Activated naive CD8-positive, alpha-beta T cell (primary cell): ENCODE measurements around the gene CDC42SE2.
A peak's percentile ranks its signal among the peaks of the same experiment; 100 is the strongest.

Experiments
- H3K27ac Mint-ChIP-seq: one replicate; pipeline ENCODE4 v1.8.0; 2021; ENCODE audit warnings: mixed read lengths
- H3K27me3 Mint-ChIP-seq: one replicate; pipeline ENCODE4 v1.8.0; 2021; ENCODE audit warnings: mixed read lengths
- H3K36me3 Mint-ChIP-seq: one replicate; pipeline ENCODE4 v1.8.0; 2021; ENCODE audit warnings: mixed read lengths
- H3K4me1 Mint-ChIP-seq: one replicate; pipeline ENCODE4 v1.8.0; 2021; ENCODE audit warnings: low read depth, mixed read lengths
- H3K4me3 Mint-ChIP-seq: one replicate; pipeline ENCODE4 v1.8.0; 2021; ENCODE audit warnings: mild to moderate bottlenecking, mixed read lengths
- H3K9me3 Mint-ChIP-seq: one replicate; pipeline ENCODE4 v1.8.0; 2021; ENCODE audit warnings: low read depth, mixed read lengths

CDC42SE2 gene

DNA sequence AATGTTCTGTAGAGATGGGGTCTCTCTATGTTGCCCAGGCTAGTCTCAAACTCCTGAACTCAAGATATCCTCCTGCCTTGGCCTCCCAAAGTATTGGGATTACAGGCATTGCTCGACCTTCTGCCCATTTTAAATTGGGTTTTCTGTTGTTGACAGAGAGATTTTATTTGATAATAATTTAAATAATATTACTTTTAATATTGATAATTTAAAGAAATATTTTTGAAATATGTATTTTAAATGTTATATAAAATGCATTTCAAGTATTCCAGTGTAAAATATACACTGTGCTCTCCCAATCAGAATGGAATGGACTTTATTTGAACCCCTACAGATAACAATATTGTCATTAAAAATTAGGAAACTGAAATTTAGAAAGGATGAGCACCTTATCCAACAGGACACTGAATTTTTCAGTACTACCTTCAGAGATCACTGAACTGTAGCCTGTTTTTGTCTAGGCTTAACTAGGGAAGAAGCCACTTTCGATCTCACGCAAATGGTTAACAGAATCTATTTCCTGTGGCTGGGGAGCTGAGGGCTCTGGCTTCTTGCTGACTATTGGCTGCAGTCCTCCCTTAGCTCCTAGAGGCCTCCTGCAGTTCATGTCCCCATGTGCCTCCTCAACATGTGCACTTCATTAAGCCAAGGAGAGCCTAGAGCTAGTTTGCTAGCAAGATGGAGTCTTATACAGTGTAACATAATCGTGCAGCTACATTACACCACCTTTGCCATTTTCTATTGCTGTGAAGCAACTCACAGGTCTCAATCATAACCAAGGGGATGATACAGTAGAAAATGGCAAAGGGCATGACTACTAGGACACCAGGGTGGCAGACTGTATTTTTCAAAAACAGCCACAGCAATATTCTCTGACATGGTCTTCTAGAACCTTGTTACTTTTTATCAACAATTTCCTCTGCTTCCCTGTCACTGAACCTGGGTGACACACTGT is 150.0 kb downstream of the CDC42SE2 start:
- Mint-ChIP-seq H3K27ac (peak overlapping the region; percentile 97), H3K4me1 (peaks cover 44% of the 10 kb centered on the region), H3K27me3 (no peaks in the 10 kb centered on the region), H3K9me3 (no peaks in the 10 kb centered on the region), H3K4me3 (peak overlapping the region; percentile 60), H3K36me3 (peaks cover 16% of the 10 kb centered on the region)

DNA sequence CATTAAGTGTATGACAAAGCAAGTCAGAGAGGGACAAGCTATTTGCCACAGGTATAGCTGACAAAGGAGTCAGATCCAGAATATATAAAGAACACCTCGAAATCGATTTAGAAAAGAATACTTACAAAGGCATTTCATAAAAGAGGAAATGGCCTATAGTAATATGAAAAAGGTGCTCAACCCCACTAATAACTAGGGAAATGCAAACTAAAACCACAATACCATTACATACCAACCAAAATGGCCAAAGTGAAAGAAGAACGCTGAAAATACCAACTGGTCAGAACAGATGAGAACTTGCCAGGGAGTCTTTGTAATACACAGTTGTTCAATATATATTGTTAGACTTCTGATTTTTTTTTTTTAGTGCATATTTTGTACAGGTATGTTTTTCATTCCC is 152.9 kb downstream of the CDC42SE2 start:
- Mint-ChIP-seq H3K4me1 (peaks cover 36% of the 10 kb centered on the region), H3K9me3 (no peaks in the 10 kb centered on the region), H3K4me3 (no peak overlapping the region), H3K27ac (peak overlapping the region; percentile 87), H3K36me3 (peaks cover 4% of the 10 kb centered on the region), H3K27me3 (no peaks in the 10 kb centered on the region)

DNA sequence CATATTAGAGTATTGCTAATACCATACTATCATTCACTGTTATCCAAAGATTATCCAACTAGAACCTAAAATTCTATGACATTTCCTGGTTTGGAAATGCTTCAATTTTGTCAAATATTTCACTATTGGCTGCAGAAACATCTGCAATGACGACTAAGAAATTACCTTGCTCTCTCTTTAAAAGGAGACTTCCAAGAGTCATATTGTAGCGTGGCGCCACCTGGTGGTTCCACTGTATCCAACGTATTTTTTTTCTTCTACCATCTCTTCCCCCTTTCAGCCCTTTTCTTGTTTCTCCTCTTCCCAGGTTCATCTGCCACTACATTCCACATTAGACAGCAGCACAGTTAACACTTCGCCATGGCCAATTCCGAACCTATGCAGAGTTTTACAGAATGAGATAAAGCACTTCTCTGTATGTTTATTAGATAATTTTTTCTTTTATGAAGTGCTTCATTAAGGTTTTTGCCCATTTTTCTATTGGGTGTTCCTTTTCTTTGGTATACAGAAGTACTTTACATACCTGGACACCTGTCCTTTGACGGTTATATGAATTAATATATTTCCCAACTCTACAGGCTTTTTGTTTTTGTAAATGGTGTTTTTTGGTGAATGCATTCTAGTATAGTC is 153.5 kb downstream of the CDC42SE2 start:
- peak overlapping the region; percentile 27 for H3K4me3 Mint-ChIP-seq
- H3K4me1 Mint-ChIP-seq: peaks cover 36% of the 10 kb centered on the region
- peak overlapping the region; percentile 87 for H3K27ac Mint-ChIP-seq
- H3K36me3 Mint-ChIP-seq: peaks cover 4% of the 10 kb centered on the region
- H3K27me3 Mint-ChIP-seq: no peaks in the 10 kb centered on the region
- H3K9me3 Mint-ChIP-seq: no peaks in the 10 kb centered on the region

DNA sequence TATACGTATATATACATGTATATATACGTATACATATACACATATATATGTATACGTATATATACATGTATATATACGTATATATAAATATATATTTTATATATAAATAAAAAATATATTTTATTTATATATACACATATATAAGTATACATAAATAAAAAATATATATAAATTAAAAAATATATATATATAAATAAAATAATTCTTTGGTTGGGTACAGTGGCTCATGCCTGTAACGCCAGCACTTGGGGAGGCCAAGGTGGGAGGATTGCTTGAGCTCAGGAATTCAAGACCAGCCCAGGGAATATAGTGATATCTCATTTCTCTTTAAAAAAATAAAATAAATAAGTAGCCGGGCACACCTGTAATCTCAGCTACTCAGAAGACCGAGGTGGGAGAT is 155.0 kb downstream of the CDC42SE2 start:
- Mint-ChIP-seq H3K4me1 (peaks cover 29% of the 10 kb centered on the region), H3K4me3 (no peak overlapping the region), H3K27me3 (no peaks in the 10 kb centered on the region), H3K27ac (no peak overlapping the region), H3K36me3 (peaks cover 3% of the 10 kb centered on the region), H3K9me3 (no peaks in the 10 kb centered on the region)

DNA sequence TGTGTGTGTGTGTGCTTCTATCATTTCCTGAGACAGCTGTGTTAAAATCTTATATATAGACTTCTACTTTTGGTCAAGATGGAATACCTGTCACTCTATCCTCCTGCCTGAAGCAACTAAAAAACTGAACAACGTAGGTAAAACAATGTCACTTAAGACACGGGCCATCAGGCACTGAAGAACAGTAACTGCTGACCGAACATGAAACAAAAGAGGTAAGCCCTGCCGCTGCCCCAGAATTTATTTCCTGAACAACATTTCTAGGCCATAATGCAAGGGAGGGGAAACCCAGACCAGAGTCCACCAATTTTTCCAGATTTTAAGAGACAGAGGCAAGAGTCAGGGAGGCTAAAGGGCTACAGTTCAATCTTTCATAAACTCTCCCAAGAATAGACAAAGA is 156.0 kb downstream of the CDC42SE2 start:
- Mint-ChIP-seq H3K9me3 (no peaks in the 10 kb centered on the region), H3K36me3 (no peaks in the 10 kb centered on the region), H3K27ac (peak overlapping the region; percentile 50), H3K27me3 (no peaks in the 10 kb centered on the region), H3K4me3 (no peak overlapping the region), H3K4me1 (peaks cover 20% of the 10 kb centered on the region)

DNA sequence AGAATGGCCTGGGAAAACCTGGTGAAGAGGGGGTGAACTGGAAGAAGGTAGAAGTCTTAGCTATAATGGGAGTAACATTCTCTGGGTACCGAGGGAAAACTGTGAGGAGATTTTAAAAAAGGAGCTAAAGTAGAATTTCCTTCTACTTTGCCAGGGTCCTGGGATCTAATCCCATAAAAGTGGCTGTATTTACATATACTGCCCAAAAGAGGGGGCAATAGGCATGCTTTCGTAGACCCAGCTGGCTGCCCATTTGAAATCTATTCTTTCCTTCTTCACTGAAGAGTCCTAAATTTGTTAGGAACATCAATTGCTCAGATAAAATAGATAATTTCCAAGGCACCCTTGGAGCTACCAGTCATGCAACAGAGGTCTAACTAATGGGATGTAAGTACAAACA is 159.2 kb downstream of the CDC42SE2 start:
- Mint-ChIP-seq H3K27me3 (no peaks in the 10 kb centered on the region), H3K4me3 (no peak overlapping the region), H3K4me1 (peaks cover 13% of the 10 kb centered on the region), H3K36me3 (peaks cover 2% of the 10 kb centered on the region), H3K9me3 (no peaks in the 10 kb centered on the region), H3K27ac (peak overlapping the region; percentile 47)

DNA sequence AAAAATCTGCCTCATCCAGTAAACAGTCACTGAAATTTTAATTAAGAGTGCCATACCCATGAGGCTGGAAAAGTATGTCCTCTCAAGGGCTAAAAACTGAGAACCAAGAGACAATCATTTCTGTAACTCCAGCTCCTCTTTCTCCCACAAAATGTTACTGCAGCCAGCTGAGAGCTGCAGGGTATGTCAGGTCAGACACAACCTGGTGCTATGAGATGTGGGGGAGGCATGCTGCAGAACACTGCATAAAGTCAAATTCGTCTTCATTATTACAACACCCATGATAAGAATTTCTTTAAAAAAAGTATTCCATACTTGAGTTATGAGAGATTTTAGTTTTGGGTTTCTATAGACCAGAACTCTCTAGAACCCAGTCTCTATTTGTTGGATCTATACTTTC is 162.2 kb downstream of the CDC42SE2 start:
- peak overlapping the region; percentile 90 for H3K27ac Mint-ChIP-seq
- H3K4me3 Mint-ChIP-seq: no peak overlapping the region
- H3K4me1 Mint-ChIP-seq: peaks cover 16% of the 10 kb centered on the region
- no peaks in the 10 kb centered on the region for H3K27me3 Mint-ChIP-seq
- no peaks in the 10 kb centered on the region for H3K9me3 Mint-ChIP-seq
- peaks cover 2% of the 10 kb centered on the region for H3K36me3 Mint-ChIP-seq

DNA sequence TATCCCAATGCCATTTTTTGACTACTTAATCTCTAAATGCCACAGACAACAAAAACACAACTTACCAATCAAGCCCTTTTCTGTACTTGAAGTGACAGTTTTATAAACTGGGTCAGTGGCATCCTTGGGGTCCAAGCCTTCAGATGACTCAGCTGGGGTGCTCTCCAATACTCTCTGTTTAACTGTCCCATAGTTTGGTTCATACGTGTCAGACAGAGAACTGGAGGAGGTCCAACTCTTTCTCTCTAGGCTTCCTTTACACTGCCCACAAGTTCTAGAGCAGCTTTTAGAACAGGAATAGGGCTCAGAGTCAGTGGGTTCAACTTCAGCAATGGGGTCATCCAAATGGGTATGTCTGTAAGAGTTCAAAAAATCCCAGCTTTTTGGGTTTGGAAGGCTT is 166.9 kb downstream of the CDC42SE2 start:
- peak overlapping the region; percentile 34 for H3K27ac Mint-ChIP-seq

DNA sequence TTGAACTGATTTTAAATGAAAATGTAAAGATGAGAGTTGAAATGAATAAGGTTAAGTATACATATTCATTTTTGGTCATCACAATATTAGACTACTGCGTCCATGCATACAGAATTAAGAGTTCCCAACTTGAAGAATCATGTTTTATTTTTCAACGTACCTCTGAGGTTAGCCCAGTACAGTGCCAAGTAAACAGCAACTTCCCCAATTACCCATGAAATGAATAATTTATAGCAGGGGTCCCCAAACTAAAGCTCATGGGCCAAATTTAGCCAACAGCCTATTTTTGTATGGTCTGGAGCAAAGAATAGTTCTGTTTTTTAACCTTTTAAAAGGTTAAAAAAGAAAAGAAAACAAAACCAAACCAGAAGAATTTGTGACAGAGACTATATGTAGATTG is 167.9 kb downstream of the CDC42SE2 start:
- Mint-ChIP-seq H3K27me3 (no peaks in the 10 kb centered on the region), H3K9me3 (no peaks in the 10 kb centered on the region), H3K27ac (no peak overlapping the region), H3K36me3 (peaks cover 9% of the 10 kb centered on the region), H3K4me1 (peaks cover 5% of the 10 kb centered on the region), H3K4me3 (no peak overlapping the region)

More for the DNA sequence above, 166.9 kb downstream of the CDC42SE2 start:
- Mint-ChIP-seq H3K4me1 (peaks cover 11% of the 10 kb centered on the region), H3K27me3 (no peaks in the 10 kb centered on the region), H3K4me3 (no peak overlapping the region), H3K9me3 (no peaks in the 10 kb centered on the region), H3K36me3 (peaks cover 12% of the 10 kb centered on the region)

DNA sequence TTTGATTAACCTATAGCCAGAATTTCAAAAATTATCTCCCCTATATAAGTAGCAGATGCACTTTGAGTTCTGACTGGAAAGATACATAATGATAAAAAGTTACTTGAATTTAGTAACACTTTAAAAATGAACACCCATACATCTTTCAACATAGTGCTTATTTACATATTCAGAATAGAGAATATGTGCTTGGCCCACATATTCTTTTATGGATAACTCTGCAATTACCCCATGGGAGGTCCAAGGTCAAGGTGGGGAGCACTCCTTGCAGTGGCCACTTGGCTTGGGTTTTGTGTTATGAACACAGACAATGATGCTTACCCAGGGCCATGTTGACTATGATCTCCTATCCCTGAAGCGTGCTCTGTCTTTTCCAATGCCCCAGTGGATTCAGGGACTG is 169.3 kb downstream of the CDC42SE2 start:
- peaks cover 5% of the 10 kb centered on the region for H3K4me1 Mint-ChIP-seq
- H3K9me3 Mint-ChIP-seq: no peaks in the 10 kb centered on the region
- H3K27me3 Mint-ChIP-seq: no peaks in the 10 kb centered on the region
- H3K4me3 Mint-ChIP-seq: no peak overlapping the region
- peaks cover 9% of the 10 kb centered on the region for H3K36me3 Mint-ChIP-seq
- peak overlapping the region; percentile 56 for H3K27ac Mint-ChIP-seq

DNA sequence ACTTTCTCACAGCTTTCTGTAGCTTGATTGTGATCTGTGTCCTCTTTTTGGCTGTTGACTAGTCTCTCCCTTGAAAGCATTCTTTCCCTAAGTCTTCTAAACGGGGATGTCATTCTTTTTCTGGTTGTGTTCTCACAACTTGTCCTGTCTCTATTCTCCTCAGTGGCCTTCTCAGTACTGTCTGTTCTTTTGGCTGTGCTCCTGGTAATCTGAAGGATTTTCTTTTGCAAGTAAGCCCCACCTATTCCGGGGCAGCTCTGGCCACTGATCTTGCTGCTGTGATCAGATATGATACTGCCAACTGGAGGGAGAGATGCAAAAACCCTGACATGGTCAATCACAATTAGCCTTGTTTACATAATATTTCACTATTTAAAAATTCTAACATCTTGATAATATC is 172.2 kb downstream of the CDC42SE2 start:
- no peaks in the 10 kb centered on the region for H3K27me3 Mint-ChIP-seq
- H3K27ac Mint-ChIP-seq: peak overlapping the region; percentile 79
- peaks cover 11% of the 10 kb centered on the region for H3K36me3 Mint-ChIP-seq
- no peak overlapping the region for H3K4me3 Mint-ChIP-seq
- no peaks in the 10 kb centered on the region for H3K9me3 Mint-ChIP-seq
- H3K4me1 Mint-ChIP-seq: peaks cover 5% of the 10 kb centered on the region

DNA sequence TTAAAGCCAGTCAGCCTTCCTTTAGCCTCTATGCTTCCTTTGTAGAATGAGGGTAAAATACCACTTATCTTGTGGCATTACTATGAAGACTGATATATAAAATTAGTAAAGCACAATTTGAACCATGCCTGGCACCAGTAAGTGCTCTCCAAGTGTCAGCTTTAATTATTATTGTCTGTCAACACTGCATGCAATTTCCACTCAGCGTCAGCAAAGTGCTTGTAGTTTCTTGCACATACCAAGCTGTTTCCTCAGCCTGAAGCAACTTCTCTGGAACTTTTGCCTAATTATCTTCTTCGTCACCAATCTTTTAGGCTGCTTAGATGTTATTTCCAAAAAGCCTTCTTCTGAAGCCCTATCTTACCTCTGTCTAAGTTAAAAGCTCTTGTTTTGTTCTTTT is 177.3 kb downstream of the CDC42SE2 start:
- H3K9me3 Mint-ChIP-seq: no peaks in the 10 kb centered on the region
- H3K4me1 Mint-ChIP-seq: peaks cover 25% of the 10 kb centered on the region
- no peaks in the 10 kb centered on the region for H3K27me3 Mint-ChIP-seq
- no peak overlapping the region for H3K4me3 Mint-ChIP-seq
- peaks cover 14% of the 10 kb centered on the region for H3K36me3 Mint-ChIP-seq
- peak overlapping the region; percentile 87 for H3K27ac Mint-ChIP-seq
